ENCODE measurements around the gene PRR3. TPM values are rescaled to one million over a fixed set of nuclear protein-coding genes. Genes with fewer than 3 reads are reported as not detected.

PRR3 gene
- polyA plus RNA-seq, 1 donor from 2014 or later: 13.0 TPM

DNA sequence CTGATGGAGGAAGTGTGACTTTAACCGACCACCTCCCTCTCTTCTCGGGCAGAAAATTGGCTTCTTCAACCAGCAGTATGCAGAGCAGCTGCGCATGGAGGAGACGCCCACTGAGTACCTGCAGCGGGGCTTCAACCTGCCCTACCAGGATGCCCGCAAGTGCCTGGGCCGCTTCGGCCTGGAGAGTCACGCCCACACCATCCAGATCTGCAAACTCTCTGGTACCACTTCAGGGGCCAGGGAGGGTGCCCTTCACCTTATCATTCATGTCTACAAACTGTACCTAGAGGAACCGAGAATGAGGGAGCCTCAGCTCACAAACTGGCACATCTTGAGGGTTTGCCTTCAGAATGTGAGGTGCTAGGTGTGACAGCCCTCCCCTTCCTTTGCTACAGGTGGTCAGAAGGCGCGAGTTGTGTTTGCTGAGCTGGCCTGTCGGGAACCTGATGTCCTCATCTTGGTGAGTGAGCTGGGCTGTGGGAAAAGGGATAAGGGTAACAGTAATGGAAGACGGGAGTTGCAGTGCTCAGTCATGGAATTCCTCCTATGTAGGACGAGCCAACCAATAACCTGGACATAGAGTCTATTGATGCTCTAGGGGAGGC lies 32.8 kb downstream of the PRR3 start:
- no peak overlapping the region for H3K4me3 ChIP-seq (ENCODE audit: low read length)
- H3K9me3 ChIP-seq (ENCODE audit: low read length): no peaks in the 10 kb centered on the region
- no peaks in the 10 kb centered on the region for H3K79me2 ChIP-seq (replicated peaks; ENCODE audit: insufficient read depth, low read length)
- no peaks in the 10 kb centered on the region for H3F3A ChIP-seq (ENCODE audit: insufficient read depth, low read length, poor library complexity, severe bottlenecking)
- no peaks in the 10 kb centered on the region for H3K9me2 ChIP-seq (ENCODE audit: insufficient read depth, low read length)
- H3K27ac ChIP-seq (ENCODE audit: low read length): no peak overlapping the region
- H2AFZ ChIP-seq (ENCODE audit: low read depth, low read length): no peak overlapping the region
- peaks cover 8% of the 10 kb centered on the region for H3K36me3 ChIP-seq (ENCODE audit: insufficient read depth, low read length)
- no peak overlapping the region for H3K9ac ChIP-seq (ENCODE audit: low read length)
- H4K20me1 ChIP-seq (ENCODE audit: insufficient read depth): no peaks in the 10 kb centered on the region
- no peak overlapping the region for H3K4me2 ChIP-seq (ENCODE audit: low read length)
- TF ChIP-seq SMC3 (conservative IDR thresholded peaks at IDR 0.05; ENCODE audit: poor library complexity) (no peak), EP300 (conservative IDR thresholded peaks at IDR 0.05; ENCODE audit: poor library complexity, severe bottlenecking) (no peak), MXI1 (conservative IDR thresholded peaks at IDR 0.05; ENCODE audit: poor library complexity, severe bottlenecking) (no peak), TAF1 (IDR thresholded peaks at IDR 0.05; ENCODE audit: low read depth) (no peak), POLR2AphosphoS5 (IDR thresholded peaks at IDR 0.05) (no peak), EZH2 (IDR thresholded peaks at IDR 0.05; ENCODE audit: borderline replicate concordance, insufficient read depth, low read length, poor library complexity, severe bottlenecking) (no peak), RAD21 (conservative IDR thresholded peaks at IDR 0.05) (no peak)
- TF ChIP-seq, protein P1, sequence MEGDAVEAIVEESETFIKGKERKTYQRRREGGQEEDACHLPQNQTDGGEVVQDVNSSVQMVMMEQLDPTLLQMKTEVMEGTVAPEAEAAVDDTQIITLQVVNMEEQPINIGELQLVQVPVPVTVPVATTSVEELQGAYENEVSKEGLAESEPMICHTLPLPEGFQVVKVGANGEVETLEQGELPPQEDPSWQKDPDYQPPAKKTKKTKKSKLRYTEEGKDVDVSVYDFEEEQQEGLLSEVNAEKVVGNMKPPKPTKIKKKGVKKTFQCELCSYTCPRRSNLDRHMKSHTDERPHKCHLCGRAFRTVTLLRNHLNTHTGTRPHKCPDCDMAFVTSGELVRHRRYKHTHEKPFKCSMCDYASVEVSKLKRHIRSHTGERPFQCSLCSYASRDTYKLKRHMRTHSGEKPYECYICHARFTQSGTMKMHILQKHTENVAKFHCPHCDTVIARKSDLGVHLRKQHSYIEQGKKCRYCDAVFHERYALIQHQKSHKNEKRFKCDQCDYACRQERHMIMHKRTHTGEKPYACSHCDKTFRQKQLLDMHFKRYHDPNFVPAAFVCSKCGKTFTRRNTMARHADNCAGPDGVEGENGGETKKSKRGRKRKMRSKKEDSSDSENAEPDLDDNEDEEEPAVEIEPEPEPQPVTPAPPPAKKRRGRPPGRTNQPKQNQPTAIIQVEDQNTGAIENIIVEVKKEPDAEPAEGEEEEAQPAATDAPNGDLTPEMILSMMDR (IDR thresholded peaks at IDR 0.05; ENCODE audit: poor library complexity, severe bottlenecking): no peak
- TF ChIP-seq, protein P2, sequence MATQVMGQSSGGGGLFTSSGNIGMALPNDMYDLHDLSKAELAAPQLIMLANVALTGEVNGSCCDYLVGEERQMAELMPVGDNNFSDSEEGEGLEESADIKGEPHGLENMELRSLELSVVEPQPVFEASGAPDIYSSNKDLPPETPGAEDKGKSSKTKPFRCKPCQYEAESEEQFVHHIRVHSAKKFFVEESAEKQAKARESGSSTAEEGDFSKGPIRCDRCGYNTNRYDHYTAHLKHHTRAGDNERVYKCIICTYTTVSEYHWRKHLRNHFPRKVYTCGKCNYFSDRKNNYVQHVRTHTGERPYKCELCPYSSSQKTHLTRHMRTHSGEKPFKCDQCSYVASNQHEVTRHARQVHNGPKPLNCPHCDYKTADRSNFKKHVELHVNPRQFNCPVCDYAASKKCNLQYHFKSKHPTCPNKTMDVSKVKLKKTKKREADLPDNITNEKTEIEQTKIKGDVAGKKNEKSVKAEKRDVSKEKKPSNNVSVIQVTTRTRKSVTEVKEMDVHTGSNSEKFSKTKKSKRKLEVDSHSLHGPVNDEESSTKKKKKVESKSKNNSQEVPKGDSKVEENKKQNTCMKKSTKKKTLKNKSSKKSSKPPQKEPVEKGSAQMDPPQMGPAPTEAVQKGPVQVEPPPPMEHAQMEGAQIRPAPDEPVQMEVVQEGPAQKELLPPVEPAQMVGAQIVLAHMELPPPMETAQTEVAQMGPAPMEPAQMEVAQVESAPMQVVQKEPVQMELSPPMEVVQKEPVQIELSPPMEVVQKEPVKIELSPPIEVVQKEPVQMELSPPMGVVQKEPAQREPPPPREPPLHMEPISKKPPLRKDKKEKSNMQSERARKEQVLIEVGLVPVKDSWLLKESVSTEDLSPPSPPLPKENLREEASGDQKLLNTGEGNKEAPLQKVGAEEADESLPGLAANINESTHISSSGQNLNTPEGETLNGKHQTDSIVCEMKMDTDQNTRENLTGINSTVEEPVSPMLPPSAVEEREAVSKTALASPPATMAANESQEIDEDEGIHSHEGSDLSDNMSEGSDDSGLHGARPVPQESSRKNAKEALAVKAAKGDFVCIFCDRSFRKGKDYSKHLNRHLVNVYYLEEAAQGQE (IDR thresholded peaks at IDR 0.05; ENCODE audit: borderline replicate concordance): no peak
- H3K27me3 ChIP-seq (ENCODE audit: insufficient read depth, low read depth, low read length): no peaks in the 10 kb centered on the region

DNA sequence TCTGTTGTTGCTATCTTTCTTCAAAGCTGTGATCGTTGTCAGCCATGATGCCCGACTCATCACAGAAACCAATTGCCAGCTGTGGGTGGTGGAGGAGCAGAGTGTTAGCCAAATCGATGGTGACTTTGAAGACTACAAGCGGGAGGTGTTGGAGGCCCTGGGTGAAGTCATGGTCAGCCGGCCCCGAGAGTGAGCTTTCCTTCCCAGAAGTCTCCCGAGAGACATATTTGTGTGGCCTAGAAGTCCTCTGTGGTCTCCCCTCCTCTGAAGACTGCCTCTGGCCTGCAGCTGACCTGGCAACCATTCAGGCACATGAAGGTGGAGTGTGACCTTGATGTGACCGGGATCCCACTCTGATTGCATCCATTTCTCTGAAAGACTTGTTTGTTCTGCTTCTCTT lies 33.4 kb downstream of the PRR3 start:
- Histone ChIP-seq H3K27me3 (ENCODE audit: insufficient read depth, low read depth, low read length) (no peaks in the 10 kb centered on the region), H3K9ac (ENCODE audit: low read length) (no peak overlapping the region), H4K20me1 (ENCODE audit: insufficient read depth) (no peaks in the 10 kb centered on the region), H3K4me3 (ENCODE audit: low read length) (no peak overlapping the region), H3K9me2 (ENCODE audit: insufficient read depth, low read length) (no peaks in the 10 kb centered on the region), H3K27ac (ENCODE audit: low read length) (no peak overlapping the region), H3F3A (ENCODE audit: insufficient read depth, low read length, poor library complexity, severe bottlenecking) (no peaks in the 10 kb centered on the region), H3K36me3 (ENCODE audit: insufficient read depth, low read length) (peaks cover 8% of the 10 kb centered on the region), H2AFZ (ENCODE audit: low read depth, low read length) (no peak overlapping the region), H3K4me2 (ENCODE audit: low read length) (no peak overlapping the region), H3K79me2 (replicated peaks; ENCODE audit: insufficient read depth, low read length) (no peaks in the 10 kb centered on the region), H3K9me3 (ENCODE audit: low read length) (no peaks in the 10 kb centered on the region)
- TF ChIP-seq POLR2AphosphoS5 (IDR thresholded peaks at IDR 0.05) (no peak), SMC3 (conservative IDR thresholded peaks at IDR 0.05; ENCODE audit: poor library complexity) (no peak), TAF1 (IDR thresholded peaks at IDR 0.05; ENCODE audit: low read depth) (no peak), RAD21 (conservative IDR thresholded peaks at IDR 0.05) (no peak), EZH2 (IDR thresholded peaks at IDR 0.05; ENCODE audit: borderline replicate concordance, insufficient read depth, low read length, poor library complexity, severe bottlenecking) (no peak), MXI1 (conservative IDR thresholded peaks at IDR 0.05; ENCODE audit: poor library complexity, severe bottlenecking) (no peak), EP300 (conservative IDR thresholded peaks at IDR 0.05; ENCODE audit: poor library complexity, severe bottlenecking) (no peak)
- TF ChIP-seq, protein P1 (IDR thresholded peaks at IDR 0.05; ENCODE audit: poor library complexity, severe bottlenecking): no peak
- TF ChIP-seq, protein P2 (IDR thresholded peaks at IDR 0.05; ENCODE audit: borderline replicate concordance): no peak
